ENCODE data around the gene LCE7A.

DNA sequence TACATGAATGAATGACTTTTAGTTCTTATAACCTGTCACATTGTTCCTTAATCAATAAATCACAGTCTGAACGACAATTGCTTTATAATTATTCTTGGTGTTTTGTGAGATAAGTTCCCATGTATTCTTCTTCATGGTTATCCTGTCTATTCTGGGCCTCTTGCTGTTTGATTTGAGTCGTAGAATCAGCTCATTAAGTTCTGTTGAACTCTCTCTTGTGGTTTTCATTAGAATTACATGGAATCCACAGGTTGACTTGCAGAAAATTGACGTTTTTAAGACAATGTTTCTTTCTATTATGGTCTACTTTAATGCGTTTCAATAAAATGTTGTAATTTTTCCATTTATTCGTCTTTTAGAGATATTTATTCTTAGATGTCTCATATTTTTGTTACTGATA lies 36.5 kb upstream of the LCE7A start:
- TF ChIP-seq, protein P1, sequence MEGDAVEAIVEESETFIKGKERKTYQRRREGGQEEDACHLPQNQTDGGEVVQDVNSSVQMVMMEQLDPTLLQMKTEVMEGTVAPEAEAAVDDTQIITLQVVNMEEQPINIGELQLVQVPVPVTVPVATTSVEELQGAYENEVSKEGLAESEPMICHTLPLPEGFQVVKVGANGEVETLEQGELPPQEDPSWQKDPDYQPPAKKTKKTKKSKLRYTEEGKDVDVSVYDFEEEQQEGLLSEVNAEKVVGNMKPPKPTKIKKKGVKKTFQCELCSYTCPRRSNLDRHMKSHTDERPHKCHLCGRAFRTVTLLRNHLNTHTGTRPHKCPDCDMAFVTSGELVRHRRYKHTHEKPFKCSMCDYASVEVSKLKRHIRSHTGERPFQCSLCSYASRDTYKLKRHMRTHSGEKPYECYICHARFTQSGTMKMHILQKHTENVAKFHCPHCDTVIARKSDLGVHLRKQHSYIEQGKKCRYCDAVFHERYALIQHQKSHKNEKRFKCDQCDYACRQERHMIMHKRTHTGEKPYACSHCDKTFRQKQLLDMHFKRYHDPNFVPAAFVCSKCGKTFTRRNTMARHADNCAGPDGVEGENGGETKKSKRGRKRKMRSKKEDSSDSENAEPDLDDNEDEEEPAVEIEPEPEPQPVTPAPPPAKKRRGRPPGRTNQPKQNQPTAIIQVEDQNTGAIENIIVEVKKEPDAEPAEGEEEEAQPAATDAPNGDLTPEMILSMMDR (IDR thresholded peaks at IDR 0.05; ENCODE audit: insufficient read depth, low read length, poor library complexity, severe bottlenecking) = no peak
- TF ChIP-seq EZH2phosphoT487 (conservative IDR thresholded peaks at IDR 0.05; ENCODE audit: low read length) = no peak

Data from SU-DHL-6 (cell line).